Measurements from ENCODE around the gene SIM2. TPM values are rescaled to one million over a fixed set of nuclear protein-coding genes. Genes with fewer than 3 reads are reported as not detected.

Gene SIM2
- polyA plus RNA-seq, 1 donor from 2014 or later: not detected

- no peaks in the 10 kb centered on the region for H3K27me3 ChIP-seq (ENCODE audit: insufficient read depth, low read depth, low read length)
- TF ChIP-seq CTCF (IDR thresholded peaks at IDR 0.05; ENCODE audit: poor library complexity, severe bottlenecking) (no peak), RAD21 (conservative IDR thresholded peaks at IDR 0.05) (no peak)
- no peak overlapping the region for H3K4me3 ChIP-seq (ENCODE audit: low read length)
- H2AFZ ChIP-seq (ENCODE audit: low read depth, low read length): no peak overlapping the region
- no peaks in the 10 kb centered on the region for H3K79me2 ChIP-seq (replicated peaks; ENCODE audit: insufficient read depth, low read length)
- H3F3A ChIP-seq (ENCODE audit: insufficient read depth, low read length, poor library complexity, severe bottlenecking): no peaks in the 10 kb centered on the region
- no peak overlapping the region for H3K4me2 ChIP-seq (ENCODE audit: low read length)
- H4K20me1 ChIP-seq (ENCODE audit: insufficient read depth): no peaks in the 10 kb centered on the region
- no peaks in the 10 kb centered on the region for H3K36me3 ChIP-seq (ENCODE audit: insufficient read depth, low read length)
- H3K9me2 ChIP-seq (ENCODE audit: insufficient read depth, low read length): no peaks in the 10 kb centered on the region
- H3K9me3 ChIP-seq (ENCODE audit: low read length): no peaks in the 10 kb centered on the region
- no peak overlapping the region for H3K27ac ChIP-seq (ENCODE audit: low read length)
- H3K9ac ChIP-seq (ENCODE audit: low read length): no peak overlapping the region
Observed at GRCh38 chr21:36791180-36791579, 92.3 kb downstream of the SIM2 start.

GRCh38 chr21:36791695-36792470 lies 93.0 kb downstream of the SIM2 start:
- Histone ChIP-seq H3K4me2 (ENCODE audit: low read length) (no peak overlapping the region), H3K9me2 (ENCODE audit: insufficient read depth, low read length) (no peaks in the 10 kb centered on the region), H3K36me3 (ENCODE audit: insufficient read depth, low read length) (no peaks in the 10 kb centered on the region), H3K27me3 (ENCODE audit: insufficient read depth, low read depth, low read length) (no peaks in the 10 kb centered on the region), H3F3A (ENCODE audit: insufficient read depth, low read length, poor library complexity, severe bottlenecking) (no peaks in the 10 kb centered on the region), H3K9ac (ENCODE audit: low read length) (no peak overlapping the region), H3K27ac (ENCODE audit: low read length) (no peak overlapping the region), H2AFZ (ENCODE audit: low read depth, low read length) (no peak overlapping the region), H3K9me3 (ENCODE audit: low read length) (no peaks in the 10 kb centered on the region), H3K4me3 (ENCODE audit: low read length) (no peak overlapping the region), H3K79me2 (replicated peaks; ENCODE audit: insufficient read depth, low read length) (no peaks in the 10 kb centered on the region), H4K20me1 (ENCODE audit: insufficient read depth) (no peaks in the 10 kb centered on the region)
- no peak for TF ChIP-seq MXI1 (conservative IDR thresholded peaks at IDR 0.05; ENCODE audit: poor library complexity, severe bottlenecking)
- TF ChIP-seq POLR2AphosphoS5 (IDR thresholded peaks at IDR 0.05): no peak
- TF ChIP-seq SMC3 (conservative IDR thresholded peaks at IDR 0.05; ENCODE audit: poor library complexity): no peak
- TF ChIP-seq RAD21 (conservative IDR thresholded peaks at IDR 0.05): no peak

GRCh38 chr21:36792505-36792967 lies 93.6 kb downstream of the SIM2 start:
- no peaks in the 10 kb centered on the region for H3K27me3 ChIP-seq (ENCODE audit: insufficient read depth, low read depth, low read length)
- no peaks in the 10 kb centered on the region for H3F3A ChIP-seq (ENCODE audit: insufficient read depth, low read length, poor library complexity, severe bottlenecking)
- no peaks in the 10 kb centered on the region for H3K9me2 ChIP-seq (ENCODE audit: insufficient read depth, low read length)
- H3K36me3 ChIP-seq (ENCODE audit: insufficient read depth, low read length): peaks cover under 1% of the 10 kb centered on the region
- peaks cover 1% of the 10 kb centered on the region for H3K9me3 ChIP-seq (ENCODE audit: low read length)
- no peak overlapping the region for H3K4me3 ChIP-seq (ENCODE audit: low read length)
- no peak overlapping the region for H2AFZ ChIP-seq (ENCODE audit: low read depth, low read length)
- no peak overlapping the region for H3K4me2 ChIP-seq (ENCODE audit: low read length)
- no peaks in the 10 kb centered on the region for H3K79me2 ChIP-seq (replicated peaks; ENCODE audit: insufficient read depth, low read length)
- no peak for TF ChIP-seq REST (IDR thresholded peaks at IDR 0.05; ENCODE audit: borderline replicate concordance)
- TF ChIP-seq EZH2 (IDR thresholded peaks at IDR 0.05; ENCODE audit: borderline replicate concordance, insufficient read depth, low read length, poor library complexity, severe bottlenecking): no peak
- TF ChIP-seq CTCF (IDR thresholded peaks at IDR 0.05; ENCODE audit: poor library complexity, severe bottlenecking): no peak
- no peak for TF ChIP-seq SMC3 (conservative IDR thresholded peaks at IDR 0.05; ENCODE audit: poor library complexity)
- TF ChIP-seq TAF1 (IDR thresholded peaks at IDR 0.05; ENCODE audit: low read depth): no peak
- TF ChIP-seq EP300 (conservative IDR thresholded peaks at IDR 0.05; ENCODE audit: poor library complexity, severe bottlenecking): no peak
- TF ChIP-seq MXI1 (conservative IDR thresholded peaks at IDR 0.05; ENCODE audit: poor library complexity, severe bottlenecking): no peak
- no peak for TF ChIP-seq RAD21 (conservative IDR thresholded peaks at IDR 0.05)
- no peak for TF ChIP-seq POLR2AphosphoS5 (IDR thresholded peaks at IDR 0.05)
- no peak overlapping the region for H3K27ac ChIP-seq (ENCODE audit: low read length)
- H3K9ac ChIP-seq (ENCODE audit: low read length): no peak overlapping the region
- H4K20me1 ChIP-seq (ENCODE audit: insufficient read depth): no peaks in the 10 kb centered on the region
